GDM1 (cell line): ENCODE measurements around the gene HSPA5.
A peak's percentile ranks its signal among the peaks of the same experiment; 100 is the strongest.
"Not testable (repeated sequence)": the region's sequence is repeated elsewhere in the genome, so short reads cannot be mapped to it uniquely, and the experiment has no call there.

Experiments
- DNase-seq: peaks from one replicate; lab custom pipeline; 2025; lab: John Stamatoyannopoulos, UW

HSPA5 gene

DNA sequence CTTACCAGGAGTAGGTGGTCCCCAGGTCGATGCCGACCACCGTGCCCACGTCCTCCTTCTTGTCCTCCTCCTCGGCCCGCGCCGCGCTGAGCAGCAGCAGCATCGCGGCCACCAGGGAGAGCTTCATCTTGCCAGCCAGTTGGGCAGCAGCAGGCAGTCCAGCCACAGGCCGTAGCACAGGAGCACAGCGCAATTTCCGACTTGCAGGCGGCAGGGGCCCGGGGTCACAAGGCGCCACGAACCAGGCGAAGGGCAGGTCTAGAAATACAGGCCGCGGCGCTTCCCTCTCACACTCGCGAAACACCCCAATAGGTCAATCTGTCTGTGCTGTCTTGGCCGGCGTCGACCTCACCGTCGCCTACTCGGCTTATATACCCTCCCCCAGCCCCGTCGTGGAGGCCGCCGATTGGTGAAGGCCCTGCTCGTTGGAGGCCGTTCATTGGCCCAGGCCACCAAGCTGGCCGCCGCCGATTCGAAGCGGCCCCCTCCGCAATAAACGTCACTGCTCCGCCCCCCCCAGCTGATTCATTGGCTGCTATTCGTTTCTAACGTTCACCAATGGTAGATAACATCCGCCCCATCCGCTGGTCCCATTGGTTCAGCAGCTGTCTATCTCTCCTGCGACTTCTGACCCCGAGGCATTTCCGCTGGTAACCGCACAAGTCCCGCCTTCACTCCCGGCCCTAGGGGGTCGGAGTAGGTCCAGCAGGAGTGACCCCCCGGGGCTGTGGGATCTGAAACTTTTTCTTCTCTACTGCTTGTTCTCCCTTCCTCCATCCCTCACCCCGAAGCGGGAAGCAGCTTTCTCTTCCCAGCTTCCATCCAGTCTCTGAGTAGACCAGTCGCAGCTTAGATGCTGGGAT lies at the start of gene HSPA5:
TSS of gene HSPA5 (minus strand) at position 344 of the 863 bp plus-strand sequence. CDS start at position 127, 217 bp downstream.
- peak; percentile 99 for DNase-seq

DNA sequence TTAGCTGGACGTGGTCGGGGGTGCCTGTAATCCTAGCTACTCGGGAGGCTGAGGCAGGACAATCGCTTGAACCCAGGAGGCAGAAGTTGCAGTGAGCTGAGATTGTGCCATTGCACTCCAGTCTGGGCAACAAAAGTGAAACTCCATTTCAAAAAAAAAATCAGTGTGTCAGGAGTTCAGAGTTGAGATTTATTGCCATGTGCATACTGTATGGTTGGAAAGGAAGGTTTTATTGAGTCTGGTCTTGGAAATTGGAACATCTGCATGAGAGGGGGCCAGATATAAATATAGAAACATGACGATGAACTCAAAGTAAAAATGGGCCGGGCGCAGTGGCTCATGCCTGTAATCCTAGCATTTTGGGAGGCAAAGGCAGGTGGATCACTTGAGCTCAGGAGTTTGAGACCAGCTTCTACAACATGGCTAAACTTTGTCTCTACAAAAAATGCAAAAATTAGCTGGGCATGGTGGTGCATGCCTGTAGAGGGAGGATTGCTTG lies 45.8 kb upstream of the HSPA5 start:
- not testable (repeated sequence) for DNase-seq

DNA sequence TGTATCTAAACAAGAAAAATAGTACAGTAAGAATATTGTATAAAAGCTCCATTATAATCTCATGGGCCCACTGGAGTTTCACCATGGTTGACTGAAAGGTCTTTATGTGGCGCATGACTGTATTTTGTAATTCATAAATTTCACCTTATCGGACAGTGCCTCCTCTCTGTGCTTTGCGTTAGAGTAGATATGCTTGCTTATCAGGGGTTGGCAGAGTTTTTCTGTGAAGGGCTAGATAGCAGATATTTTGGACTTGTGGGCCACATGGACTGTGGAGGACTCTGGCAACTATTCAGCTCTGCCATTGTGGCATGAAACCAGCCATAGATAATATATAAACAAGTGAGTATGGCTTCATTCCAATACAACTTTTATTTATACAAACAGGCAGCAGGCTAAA lies 43.7 kb upstream of the HSPA5 start:
- no peak for DNase-seq

DNA sequence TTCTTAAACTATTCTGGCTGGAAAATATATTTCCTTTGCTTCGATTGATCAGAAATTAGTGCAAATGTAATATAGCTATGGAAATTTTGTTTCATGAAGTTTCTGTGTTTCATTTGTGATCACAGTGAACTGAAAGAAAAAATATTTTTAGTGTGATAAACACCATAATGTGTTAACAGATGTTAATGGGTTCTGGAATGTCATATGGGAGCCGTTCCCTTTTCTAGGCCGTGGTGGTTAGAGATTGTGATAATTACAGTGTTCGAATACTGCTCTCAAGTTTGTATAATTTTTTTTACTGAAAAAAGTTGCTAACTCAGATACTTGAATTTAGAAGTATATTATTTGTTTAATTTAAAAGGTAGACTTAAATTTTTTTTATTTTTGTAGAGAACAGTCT lies 39.8 kb upstream of the HSPA5 start:
- DNase-seq = no peak

DNA sequence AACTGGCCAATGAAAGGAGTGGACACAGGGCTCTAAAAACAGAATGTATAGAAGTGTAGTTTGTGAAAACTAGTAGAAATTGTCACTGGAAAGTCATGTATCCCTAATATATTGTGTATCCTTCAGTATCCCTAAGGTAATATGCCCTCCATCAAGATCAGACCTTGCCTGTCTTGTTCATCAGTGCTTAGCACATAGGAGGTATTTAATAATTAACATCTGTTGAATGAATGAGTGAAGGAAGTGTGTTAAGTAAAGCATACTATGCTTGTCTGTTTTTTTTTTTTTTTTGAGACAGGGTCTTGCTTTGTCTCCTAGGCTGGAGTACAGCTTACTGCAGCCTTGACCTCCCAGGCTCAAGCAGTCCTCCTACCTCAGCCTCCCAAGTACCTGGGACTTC lies 36.3 kb upstream of the HSPA5 start:
- no peak for DNase-seq

DNA sequence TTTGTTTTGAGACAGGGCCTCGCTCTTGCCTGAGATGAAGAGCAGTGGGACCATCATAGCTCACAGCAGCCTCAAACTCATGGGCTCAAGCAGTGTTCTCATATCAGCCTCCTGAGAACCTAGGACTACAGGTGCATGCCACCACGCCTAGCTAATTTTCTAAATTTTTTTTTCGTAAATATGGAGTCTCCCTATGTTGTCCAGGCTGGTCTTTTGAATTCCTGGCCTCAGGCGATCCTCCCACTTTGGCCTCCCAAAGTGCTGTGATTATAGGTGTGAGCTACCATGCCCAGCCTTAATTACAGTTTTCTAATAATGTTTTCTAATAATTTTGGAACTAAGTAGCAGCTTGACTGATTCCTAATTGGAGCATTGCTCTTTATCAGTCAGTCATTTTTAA lies 35.6 kb upstream of the HSPA5 start:
- no peak for DNase-seq

DNA sequence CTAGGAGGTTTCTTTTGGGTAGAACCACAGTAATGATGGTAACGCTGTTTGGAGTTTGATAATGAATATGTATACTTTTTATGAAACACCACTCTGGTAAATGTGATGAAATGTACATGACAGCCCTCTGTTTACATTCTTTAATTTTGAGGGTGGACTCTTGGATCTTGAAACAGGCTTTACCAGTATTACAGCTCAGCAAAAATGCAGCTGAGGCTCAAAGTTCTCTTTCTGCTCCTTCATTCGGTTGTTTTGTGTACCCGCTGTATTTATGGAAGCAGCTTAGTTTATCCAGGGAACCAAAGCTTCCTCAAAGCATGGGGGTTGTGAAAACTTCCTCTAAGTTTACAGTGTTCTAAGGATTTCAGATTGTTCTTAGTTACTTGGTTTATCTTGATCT lies 31.6 kb upstream of the HSPA5 start:
- no peak for DNase-seq

DNA sequence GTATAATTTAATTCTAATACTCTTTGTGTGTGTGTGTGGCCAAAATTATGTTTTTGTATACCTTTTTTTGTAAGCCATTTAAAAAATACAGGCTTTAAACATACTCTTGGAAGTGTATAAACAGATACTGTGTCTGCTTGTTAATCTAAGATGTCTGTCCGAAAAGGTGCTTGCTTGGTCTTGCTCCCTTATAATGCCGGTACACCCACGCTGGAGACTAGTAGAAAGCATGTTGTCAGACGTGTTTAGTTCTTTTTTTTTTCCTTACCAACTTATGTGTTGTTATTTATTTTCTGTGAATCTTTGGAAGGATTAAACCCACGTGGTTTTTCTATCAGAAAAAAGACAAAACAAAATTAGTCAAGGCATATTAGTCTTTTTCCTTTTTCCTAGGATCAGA lies 29.9 kb upstream of the HSPA5 start:
- DNase-seq = no peak

DNA sequence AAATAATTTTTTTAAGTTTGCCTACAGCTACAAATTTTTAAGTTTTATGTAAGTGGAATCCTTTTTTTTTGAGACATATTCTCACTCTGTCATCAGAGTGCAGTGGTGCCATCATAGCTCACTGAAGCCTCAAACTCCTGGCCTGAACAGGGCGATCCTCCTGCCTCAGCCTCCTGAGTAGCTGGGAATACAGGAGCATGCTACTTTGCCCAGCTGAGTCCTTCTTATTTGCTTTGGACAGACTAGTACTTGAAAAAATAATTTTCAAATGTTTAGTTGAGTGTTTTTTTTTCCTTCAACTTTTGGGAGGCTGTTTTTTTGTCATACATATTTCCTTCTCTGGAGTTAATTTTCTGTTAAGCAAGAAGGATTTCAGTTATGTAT lies 27.9 kb upstream of the HSPA5 start:
- no peak for DNase-seq

DNA sequence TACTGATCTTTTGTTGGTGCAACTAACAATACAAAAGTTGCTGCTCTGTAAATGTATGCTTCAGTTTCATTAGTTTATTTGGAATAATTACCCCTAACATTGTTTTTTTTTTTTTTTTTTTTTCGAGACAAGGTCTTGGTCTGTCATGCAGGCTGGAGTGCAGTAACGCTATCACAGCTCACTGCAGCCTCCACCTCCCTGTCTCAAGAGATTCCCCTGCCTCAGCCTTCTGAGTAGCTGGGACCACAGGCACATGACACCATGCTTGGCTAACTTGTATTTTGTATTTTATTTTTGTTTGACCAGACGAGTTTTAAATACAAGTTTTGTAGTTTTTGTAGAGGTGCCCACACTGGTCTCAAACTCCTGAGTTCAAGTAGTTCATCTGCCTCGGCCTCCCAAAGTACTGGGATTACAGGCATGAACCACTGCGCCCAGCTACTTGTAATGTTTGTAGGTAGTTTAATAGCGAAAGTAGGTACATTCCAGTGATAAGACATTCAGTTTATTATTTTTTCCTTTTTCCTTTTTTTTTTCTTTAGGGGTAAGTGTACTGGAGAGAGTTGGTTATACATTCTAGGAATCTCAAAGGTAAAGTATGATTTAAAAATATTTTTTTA lies 27.4 kb upstream of the HSPA5 start:
- DNase-seq = no peak

DNA sequence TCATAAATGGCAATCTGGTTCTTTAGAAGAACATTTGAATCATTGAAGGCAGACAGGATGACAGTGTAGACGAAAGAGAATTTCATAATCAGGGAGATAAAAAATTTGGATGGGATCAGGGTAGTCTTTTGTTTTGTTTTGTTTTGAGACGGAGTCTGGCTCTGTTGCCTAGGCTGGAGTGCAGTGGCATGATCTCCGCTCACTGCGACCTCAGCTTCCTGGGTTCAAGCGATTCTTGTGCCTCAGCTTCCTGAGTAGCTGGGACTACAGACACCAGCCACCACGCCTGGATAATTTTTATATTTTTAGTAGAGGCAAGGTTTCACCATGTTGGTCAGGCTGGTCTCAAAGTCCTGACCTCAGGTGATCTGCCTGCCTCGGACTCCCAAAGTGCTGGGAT lies 22.9 kb upstream of the HSPA5 start:
- DNase-seq = not testable (repeated sequence)

DNA sequence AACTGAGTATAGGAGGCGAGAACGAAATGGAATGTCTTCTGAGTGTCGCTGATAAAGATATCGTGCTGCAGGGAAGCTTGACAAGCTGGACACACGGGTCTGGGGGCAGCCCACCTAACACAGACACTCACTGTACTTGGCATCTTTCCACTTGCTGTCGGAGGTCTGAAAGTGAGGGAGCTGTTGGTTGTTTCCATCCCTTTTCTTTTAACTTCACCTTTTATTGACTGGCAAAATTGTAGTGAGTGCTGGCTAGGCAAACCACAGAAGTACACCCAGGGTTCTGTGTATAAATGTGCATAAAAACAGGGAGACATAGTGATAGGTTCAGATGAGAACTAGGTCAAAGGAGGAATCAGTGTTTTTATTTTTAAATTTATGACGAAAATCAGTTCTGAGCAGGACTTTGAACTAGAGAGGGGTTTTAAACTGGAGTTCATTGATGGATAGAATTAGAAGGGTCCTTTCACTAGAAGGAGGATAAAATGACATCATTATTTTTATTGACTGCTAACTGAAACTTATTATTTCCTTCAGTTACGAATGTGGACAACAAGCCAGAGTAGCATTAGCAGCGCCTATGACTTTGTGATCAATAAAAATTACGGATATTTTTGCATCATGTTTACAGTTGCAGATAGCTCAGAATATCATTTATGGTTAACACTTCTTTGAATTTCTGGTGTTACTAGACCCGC lies 21.3 kb upstream of the HSPA5 start:
- DNase-seq = no peak

DNA sequence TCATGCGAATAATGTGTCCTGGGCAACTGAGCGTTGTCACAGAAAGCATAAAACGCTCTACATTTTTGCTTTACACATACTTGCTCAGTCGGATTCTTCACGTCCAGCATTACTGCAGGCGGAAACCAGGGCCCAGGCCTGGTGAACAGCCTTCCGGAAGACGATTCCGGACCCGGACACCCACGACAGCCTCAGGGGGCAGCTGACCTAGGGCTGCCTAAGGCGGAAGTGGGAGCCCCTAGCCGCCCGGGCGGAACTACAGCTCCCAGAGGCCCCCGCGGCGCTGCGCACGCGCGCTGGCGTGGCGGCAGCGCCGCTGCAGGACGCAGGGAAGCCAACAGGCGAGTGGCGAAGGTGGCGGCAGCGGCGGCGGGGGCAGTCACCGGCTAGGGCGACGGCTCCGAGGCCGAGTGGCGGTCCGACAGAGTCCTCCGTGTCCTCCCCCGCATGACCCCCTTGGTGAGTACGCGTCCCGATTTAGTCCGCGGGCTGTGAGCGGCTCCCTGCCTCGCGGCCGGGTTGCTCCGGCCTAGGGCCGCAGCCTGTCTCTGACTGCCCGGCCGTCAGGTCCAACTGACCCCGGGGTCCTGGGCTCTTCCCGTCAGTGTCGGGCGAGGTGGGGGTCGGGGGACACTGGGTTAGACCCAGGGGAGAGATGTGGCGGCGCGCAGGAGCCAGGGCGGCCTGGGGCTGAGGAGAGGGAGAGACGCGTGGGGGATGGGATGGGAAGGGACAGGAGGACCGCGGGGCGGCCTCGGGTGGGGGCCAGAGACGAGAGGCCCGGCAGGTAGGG lies 20.6 kb upstream of the HSPA5 start, which contains the start of gene GAPVD1:
TSS of gene GAPVD1 (plus strand) at position 326 of the 793 bp plus-strand sequence. CDS start 37,096 bp downstream, outside the sequence.
- DNase-seq = peak; percentile 84

DNA sequence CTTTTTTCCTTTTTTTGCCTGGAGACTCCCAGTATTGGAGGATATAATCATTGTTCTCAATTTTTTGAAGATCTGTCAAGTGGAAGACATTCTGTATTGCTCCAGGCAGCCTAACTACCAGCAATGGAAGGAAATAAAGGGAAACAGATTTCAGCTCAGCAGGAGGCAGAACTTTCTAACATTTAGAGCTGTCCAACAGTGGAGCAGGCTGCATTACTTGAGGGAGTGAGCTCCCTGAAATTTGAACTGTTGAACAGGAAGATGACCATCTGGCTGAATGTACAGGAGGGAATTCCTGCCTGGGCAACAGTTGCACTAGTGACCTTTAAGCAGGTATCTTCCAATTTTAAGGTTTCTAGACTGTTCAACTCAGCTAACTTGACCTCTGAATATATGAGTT lies 19.4 kb upstream of the HSPA5 start:
- no peak for DNase-seq

DNA sequence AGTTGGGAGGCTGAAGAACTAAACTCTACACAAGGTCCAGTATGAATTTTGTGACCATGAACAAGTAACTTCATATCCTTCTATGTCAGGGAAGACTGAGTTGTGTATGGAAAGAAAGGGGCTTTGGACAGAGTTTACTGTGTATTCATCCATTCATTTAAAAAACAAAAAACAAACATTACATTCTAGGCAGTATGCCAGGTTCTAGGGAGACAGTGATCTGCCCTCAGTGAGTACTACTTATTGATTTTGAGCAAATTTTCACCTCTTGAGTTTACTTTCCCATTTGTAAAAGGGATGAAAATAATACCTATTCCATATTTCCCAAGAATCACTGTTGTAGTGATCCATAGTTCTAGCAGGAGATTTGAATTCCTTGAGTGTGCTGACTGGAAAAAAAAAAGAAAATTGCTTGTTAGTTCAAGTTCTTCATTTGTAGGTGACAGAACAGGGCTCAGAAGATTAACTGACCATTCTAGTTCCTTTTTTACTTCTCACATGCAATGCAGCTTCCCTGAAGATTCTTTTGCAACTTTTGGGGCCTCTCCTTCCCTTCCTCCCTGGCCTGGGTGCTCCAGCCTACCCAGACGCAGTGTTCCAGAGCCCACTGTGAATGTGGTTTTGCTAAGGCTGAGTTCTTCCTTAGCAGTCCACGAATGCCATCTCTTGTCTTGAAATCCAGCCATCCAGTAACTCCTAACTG lies 17.8 kb upstream of the HSPA5 start:
- peak; percentile 17 for DNase-seq

DNA sequence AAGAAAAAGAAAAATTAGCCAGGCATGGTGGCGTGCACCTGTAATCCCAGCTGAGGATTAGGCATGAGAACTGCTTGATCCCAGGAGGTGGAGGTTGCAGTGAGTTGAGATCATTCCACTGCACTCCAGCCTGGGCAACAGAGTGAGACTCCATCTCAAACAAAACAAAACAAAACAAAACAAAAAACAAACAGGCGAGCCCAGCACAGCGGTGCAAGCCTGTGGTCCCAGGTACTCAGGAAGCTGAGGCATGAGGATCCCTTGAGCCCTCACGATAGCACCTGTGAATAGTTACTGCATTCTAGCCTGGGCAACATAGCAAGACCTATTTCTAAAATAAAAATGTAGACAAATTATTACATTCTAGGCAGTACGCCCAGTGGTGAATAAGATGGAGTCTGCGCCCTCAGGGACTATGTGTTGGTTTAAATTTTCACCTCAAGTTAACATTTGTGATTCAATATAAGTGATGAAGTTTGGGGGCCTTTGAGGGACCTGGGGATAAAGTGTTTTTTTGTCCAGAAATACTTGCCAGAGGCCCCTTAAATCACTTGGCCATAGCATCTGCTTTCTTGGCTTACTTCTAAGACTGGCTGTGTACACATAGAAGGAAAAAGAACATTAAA lies 17.1 kb upstream of the HSPA5 start:
- no peak for DNase-seq

DNA sequence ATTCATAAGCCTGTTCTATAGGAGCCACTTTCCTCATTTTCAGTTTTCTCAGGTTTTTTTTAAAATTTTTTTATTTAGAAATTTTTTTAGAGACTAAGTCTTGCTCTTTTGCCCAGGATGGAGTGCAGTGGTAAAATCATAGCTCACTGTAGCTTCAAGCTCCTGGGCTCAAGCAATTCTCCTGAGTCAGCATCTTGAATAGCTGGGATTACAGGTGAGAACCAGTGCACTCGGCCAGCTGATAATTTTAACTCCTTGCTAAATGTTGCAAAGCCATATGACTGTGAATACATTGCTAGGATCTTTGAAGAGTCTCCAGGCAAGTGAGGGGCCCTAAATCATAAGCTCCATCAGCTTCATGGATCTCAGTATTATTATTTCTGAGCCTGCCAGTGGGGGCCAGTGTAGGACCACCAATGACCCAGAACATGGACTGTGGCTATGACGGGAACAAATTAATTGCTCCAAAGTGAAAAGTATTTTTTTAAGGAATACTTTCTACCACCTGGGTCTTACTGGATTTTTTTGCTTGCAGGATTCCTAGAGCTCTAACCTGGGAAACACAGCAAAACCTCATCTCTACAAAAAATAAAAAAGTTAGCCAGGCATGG lies 14.7 kb upstream of the HSPA5 start:
- no peak for DNase-seq

DNA sequence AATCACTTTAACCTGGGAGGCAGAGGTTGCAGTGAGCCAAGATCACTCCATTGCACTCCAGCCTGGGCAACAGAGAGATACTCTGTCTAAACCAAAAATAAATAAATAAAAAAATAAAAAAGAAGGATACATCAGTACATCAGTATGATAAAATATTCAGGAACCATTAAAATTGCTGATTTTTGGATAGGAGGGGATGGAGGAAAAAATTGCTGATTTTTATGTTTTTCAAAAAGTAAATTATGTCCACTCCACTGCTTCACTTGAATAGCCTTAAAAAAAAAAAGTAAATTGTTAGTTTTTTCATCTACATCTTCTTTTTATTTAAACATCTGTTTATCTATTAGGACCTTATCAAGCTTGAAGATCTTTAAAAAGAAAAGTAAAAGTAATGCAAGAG lies 13.1 kb upstream of the HSPA5 start:
- no peak for DNase-seq

DNA sequence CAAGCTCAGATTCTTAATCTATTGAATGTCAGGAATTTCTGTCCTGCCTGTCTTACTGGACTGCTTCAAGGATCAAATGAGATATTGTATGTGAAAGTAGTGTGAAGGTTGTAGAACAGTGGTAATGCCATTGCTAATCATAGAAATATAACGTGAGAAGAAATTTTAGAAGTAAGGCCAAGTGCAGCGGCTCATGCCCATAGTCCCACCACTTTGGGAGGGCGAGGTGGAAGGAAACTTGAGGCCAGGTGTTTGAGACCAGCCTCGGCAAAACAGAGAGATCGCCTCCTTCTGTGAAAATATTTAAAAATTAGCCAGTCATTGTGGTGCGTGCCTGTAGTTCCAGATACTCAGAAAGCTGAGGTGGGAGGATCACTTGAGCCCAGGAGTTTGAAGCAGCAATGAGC lies 5.1 kb upstream of the HSPA5 start:
- no peak for DNase-seq

DNA sequence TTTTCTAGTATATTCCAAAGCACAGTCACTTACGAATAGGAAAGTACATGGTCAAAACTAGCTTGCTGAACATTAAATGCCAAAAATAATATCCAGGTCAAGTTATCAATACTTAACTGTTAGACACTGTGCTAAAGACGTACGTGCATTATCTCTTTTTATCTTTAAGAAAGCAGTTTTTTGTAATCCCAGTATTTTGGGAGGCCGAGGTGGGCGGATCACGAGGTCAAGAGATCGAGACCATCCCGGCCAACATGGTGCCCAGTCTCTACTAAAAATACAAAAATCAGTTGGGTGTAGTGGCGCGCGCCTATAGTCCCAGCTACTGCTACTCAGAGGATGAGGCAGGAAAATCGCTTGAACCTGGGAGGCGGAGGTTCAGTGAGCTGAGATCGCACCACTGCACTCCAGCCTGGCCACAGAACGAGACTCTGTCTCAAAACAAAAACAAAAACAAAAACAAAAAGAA lies 2.7 kb upstream of the HSPA5 start:
- no peak for DNase-seq
